Ishikawa (cell line): Measurements from ENCODE around the gene TSTD1.
A peak's percentile ranks its signal among the peaks of the same experiment; 100 is the strongest.

Experiments
- CEBPB ChIP-seq: IDR thresholded peaks from 2 replicates; pipeline ENCODE4 v1.6.1; 2012
- CREB1 ChIP-seq: IDR thresholded peaks from 2 replicates; pipeline ENCODE4 v1.6.1; 2012; ENCODE audit warnings: low read depth
- EGR1 ChIP-seq: IDR thresholded peaks from 2 replicates; pipeline ENCODE4 v1.6.1; 2012
- EP300 ChIP-seq: IDR thresholded peaks from 2 replicates; pipeline ENCODE4 v1.6.1; 2012; ENCODE audit warnings: borderline replicate concordance
- FOXM1 ChIP-seq: IDR thresholded peaks from 2 replicates; pipeline ENCODE4 v1.6.1; 2012; ENCODE audit warnings: low read depth, borderline replicate concordance
- NFIC ChIP-seq: IDR thresholded peaks from 2 replicates; pipeline ENCODE4 v1.6.1; 2012
- RAD21 ChIP-seq: IDR thresholded peaks from 2 replicates; pipeline ENCODE4 v1.6.1; 2012; ENCODE audit warnings: low read depth
- TAF1 ChIP-seq: IDR thresholded peaks from 2 replicates; pipeline ENCODE4 v1.6.1; 2012; ENCODE audit warnings: low read depth, mild to moderate bottlenecking
- TCF12 ChIP-seq: IDR thresholded peaks from 2 replicates; pipeline ENCODE4 v1.6.1; 2012; ENCODE audit warnings: low read depth
- TEAD4 ChIP-seq: IDR thresholded peaks from 2 replicates; pipeline ENCODE4 v1.6.1; 2012
- YY1 ChIP-seq: IDR thresholded peaks from 2 replicates; pipeline ENCODE4 v1.6.1; 2012; ENCODE audit warnings: low read depth
- ZBTB7A ChIP-seq: IDR thresholded peaks from 2 replicates; pipeline ENCODE4 v1.6.1; 2012; ENCODE audit warnings: low read depth
- TF ChIP-seq, protein P1 (sequence below): IDR thresholded peaks from 2 replicates; pipeline ENCODE4 v1.6.1; 2012
- TF ChIP-seq, protein P2 (sequence below): IDR thresholded peaks from 2 replicates; pipeline ENCODE4 v1.6.1; 2012
- TF ChIP-seq, protein P3 (sequence below): IDR thresholded peaks from 2 replicates; pipeline ENCODE4 v1.6.1; 2012; ENCODE audit warnings: low read depth, mild to moderate bottlenecking

The TSTD1 gene

DNA sequence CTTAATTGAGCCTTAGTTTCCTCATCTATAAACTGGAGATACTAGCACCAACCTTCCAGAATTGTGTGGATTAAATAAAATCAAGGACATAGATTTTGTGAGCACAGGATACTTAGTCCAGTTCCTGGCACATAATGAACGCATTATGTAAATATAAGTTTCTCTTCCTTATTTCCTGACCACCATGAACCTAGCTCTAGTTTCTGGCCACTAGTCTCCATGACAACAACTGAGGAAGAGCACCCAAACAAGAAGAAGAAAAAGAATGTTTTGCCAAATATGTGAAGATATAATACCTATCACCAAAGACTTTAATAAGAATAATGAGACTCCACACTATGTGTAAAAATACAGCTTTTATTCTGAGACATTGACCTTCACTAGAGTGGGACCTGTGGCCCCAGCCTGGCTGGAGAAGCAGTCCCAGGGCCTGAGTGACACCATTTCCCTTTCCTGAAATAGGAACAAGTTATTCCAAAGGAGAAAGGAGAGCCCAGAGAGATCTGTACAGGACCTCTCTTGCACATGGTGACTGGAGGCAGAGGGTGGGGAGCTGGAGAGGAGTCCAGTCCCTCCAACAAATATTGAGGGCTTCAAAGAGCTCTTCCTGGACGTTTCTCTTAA lies 8.0 kb upstream of the TSTD1 start:
- TF ChIP-seq TCF12 (no peak), TAF1 (no peak), FOXM1 (no peak), ZBTB7A (no peak), CEBPB (no peak), YY1 (no peak), NFIC (no peak), RAD21 (no peak), EGR1 (no peak), CREB1 (no peak), EP300 (no peak), TEAD4 (no peak)
- TF ChIP-seq, protein P1, sequence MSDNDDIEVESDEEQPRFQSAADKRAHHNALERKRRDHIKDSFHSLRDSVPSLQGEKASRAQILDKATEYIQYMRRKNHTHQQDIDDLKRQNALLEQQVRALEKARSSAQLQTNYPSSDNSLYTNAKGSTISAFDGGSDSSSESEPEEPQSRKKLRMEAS = no peak
- TF ChIP-seq, protein P2, sequence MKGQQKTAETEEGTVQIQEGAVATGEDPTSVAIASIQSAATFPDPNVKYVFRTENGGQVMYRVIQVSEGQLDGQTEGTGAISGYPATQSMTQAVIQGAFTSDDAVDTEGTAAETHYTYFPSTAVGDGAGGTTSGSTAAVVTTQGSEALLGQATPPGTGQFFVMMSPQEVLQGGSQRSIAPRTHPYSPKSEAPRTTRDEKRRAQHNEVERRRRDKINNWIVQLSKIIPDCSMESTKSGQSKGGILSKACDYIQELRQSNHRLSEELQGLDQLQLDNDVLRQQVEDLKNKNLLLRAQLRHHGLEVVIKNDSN = no peak
- TF ChIP-seq, protein P3, sequence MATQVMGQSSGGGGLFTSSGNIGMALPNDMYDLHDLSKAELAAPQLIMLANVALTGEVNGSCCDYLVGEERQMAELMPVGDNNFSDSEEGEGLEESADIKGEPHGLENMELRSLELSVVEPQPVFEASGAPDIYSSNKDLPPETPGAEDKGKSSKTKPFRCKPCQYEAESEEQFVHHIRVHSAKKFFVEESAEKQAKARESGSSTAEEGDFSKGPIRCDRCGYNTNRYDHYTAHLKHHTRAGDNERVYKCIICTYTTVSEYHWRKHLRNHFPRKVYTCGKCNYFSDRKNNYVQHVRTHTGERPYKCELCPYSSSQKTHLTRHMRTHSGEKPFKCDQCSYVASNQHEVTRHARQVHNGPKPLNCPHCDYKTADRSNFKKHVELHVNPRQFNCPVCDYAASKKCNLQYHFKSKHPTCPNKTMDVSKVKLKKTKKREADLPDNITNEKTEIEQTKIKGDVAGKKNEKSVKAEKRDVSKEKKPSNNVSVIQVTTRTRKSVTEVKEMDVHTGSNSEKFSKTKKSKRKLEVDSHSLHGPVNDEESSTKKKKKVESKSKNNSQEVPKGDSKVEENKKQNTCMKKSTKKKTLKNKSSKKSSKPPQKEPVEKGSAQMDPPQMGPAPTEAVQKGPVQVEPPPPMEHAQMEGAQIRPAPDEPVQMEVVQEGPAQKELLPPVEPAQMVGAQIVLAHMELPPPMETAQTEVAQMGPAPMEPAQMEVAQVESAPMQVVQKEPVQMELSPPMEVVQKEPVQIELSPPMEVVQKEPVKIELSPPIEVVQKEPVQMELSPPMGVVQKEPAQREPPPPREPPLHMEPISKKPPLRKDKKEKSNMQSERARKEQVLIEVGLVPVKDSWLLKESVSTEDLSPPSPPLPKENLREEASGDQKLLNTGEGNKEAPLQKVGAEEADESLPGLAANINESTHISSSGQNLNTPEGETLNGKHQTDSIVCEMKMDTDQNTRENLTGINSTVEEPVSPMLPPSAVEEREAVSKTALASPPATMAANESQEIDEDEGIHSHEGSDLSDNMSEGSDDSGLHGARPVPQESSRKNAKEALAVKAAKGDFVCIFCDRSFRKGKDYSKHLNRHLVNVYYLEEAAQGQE = no peak

DNA sequence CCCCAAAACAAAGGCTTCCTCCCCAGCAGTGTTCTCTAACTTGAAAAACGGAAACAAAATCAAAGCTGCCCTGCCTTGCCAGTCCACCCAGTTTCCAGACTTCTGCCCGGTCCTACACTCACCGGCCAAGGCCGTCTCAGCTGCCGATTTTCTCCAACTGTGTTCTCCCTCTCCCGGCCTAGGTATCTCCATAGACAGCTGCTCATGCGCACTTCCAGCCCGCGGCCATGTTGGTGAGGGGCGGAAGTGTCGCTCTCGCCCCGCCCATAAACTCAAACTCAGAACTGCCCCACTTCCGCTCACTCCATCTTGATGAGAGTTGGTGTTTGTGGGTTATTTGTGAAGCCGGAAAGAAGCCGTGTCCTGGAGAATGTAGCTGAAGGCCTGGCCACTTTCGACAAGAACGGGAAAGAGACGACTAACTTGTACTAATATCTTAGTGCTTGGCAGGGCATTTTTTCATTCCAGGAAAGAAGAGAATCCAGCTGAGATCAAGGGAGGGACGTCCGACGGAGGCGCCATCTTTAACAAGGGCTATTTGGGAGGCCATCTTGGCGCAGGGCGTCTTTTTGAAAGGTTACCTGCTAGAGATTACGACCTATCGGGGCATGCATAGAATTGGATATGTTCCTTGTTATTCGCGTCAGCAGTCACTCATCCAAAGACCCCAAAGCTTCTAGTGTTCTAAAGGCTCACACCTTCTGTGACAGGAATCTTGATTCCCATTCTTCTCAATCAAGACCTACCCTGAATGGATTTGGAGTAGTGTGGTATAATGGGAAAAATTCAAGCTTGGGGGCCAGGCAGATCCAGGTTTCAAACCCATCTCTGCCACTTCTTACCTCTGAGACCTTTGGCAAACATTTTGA lies 7.2 kb upstream of the TSTD1 start, which contains the start of gene USF1:
Gene USF1, minus strand, starts transcription at position 242 of the 869 bp plus-strand sequence. CDS start 2,702 bp downstream, outside the sequence.
- TF ChIP-seq, protein P1 = peak; percentile 31; the same call in 1 of the 2 replicates
- TF ChIP-seq FOXM1 = no peak; the same call in 1 of the 2 replicates
- peak; percentile 82; the same call in 1 of the 2 replicates for TF ChIP-seq EGR1
- no peak for TF ChIP-seq ZBTB7A
- peak; percentile 96 for TF ChIP-seq TAF1
- TF ChIP-seq YY1 = peak; percentile 96
- TF ChIP-seq CREB1 = peak; percentile 42; the same call in 1 of the 2 replicates
- TF ChIP-seq TEAD4 = no peak
- TF ChIP-seq CEBPB = no peak
- TF ChIP-seq TCF12 = 0 out of 2 replicates have a peak, but pooled peaks have one; percentile 26
- TF ChIP-seq, protein P3 = no peak
- TF ChIP-seq, protein P2 = no peak
- no peak for TF ChIP-seq RAD21
- no peak for TF ChIP-seq NFIC
- no peak for TF ChIP-seq EP300

DNA sequence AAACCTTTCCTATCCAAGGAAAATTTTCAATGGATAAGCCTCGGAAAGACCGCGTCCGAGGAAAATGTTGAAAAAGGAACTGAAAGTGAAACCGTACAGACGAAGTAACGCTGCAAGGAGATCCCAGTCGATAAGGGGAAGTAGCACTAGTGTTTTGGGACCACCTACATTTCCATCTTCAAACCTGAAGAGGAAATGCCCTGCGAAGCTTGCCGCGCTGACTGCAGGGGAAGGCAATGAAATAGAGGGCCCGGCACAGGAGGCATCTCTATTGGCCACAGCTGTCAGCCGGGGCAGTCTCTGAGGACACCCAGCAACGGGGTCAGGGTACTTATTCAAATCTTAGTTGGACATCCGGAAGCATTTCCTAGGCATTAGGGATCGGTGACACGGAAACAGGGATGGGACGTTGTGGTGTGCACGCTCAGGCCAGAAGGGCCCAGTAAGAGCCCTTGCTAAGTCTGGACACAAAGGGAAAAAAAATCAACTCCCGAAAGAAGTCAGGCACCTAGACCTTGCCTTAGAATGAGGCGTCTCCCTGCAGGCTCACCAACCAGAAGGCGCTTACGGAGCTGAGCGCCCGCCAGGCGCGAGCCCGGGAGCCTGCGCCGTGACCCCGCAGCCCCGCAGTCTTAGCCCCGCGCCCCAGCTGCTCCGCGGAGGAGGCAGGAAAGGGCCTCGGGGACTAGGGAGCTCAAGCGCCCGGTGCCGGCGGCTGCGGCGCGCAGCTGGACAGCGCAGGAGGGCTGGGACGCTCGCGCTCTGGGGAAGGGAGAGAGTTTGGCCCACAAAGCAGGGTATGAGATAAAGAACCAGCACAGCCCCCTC lies 6.4 kb upstream of the TSTD1 start:
- TF ChIP-seq NFIC = peak; percentile 9; the same call in 1 of the 2 replicates
- TF ChIP-seq, protein P3 = 0 out of 2 replicates have a peak, but pooled peaks have one; percentile 29
- no peak for TF ChIP-seq TAF1
- TF ChIP-seq YY1 = no peak
- 0 out of 2 replicates have a peak, but pooled peaks have one; percentile 9 for TF ChIP-seq TEAD4
